ENCODE measurements around the gene ANKMY1.

- TF ChIP-seq CTCF (IDR thresholded peaks at IDR 0.05) (no peak), POLR2A (IDR thresholded peaks at IDR 0.05; ENCODE audit: low read depth) (no peak), EP300 (IDR thresholded peaks at IDR 0.05) (no peak)
These were observed 98.2 kb downstream of the ANKMY1 start for GRCh38 chr2:240459401-240460252.
